GM23338 (cell line): ENCODE measurements around the gene MAP3K15. TPM values are rescaled to one million over a fixed set of nuclear protein-coding genes. Genes with fewer than 3 reads are reported as not detected.

ENCODE experiments used
- ATAC-seq: fragments of 200-7000 bp; cut with Tn5 transposase; 3 replicates; pipeline ENCODE4 v1.9.1; 2020
- DNase-seq: peaks from one replicate; pipeline ENCODE4 v3.0.0-alpha.2; 2015; ENCODE audit warnings: low spot score
- H2AFZ ChIP-seq: fragments of 200-600 bp; sonication (generic); 2 replicates; pipeline ENCODE4 v1.8.0; 2016; ENCODE audit warnings: antibody characterized with exemption, mild to moderate bottlenecking, moderate library complexity
- H3F3A ChIP-seq: fragments of 200-600 bp; sonication (generic); replicated peaks from 2 replicates; pipeline ENCODE4 v1.8.0; 2017; ENCODE audit warnings: antibody characterized with exemption, mixed run types, low read depth
- H3K27ac ChIP-seq: fragments of 200-600 bp; sonication (generic); 2 replicates; pipeline ENCODE4 v1.6.1; 2016; ENCODE audit warnings: low read depth
- H3K27me3 ChIP-seq: fragments of 200-600 bp; sonication (generic); 2 replicates; pipeline ENCODE4 v1.8.0; 2016; ENCODE audit warnings: mild to moderate bottlenecking, mixed run types, moderate library complexity; ENCODE audit not compliant: insufficient read depth
- H3K36me3 ChIP-seq: fragments of 200-600 bp; sonication (generic); 2 replicates; pipeline ENCODE4 v1.8.0; 2016; ENCODE audit warnings: mild to moderate bottlenecking; ENCODE audit not compliant: insufficient read depth
- H3K4me1 ChIP-seq: fragments of 200-600 bp; sonication (generic); 2 replicates; pipeline ENCODE4 v1.8.0; 2016; ENCODE audit warnings: mild to moderate bottlenecking, moderate library complexity; ENCODE audit not compliant: insufficient read depth
- H3K4me2 ChIP-seq: fragments of 200-600 bp; sonication (generic); 2 replicates; pipeline ENCODE4 v1.7.1; 2017; ENCODE audit warnings: mixed run types
- H3K4me3 ChIP-seq: fragments of 200-600 bp; sonication (generic); 2 replicates; pipeline ENCODE4 v1.6.1; 2016; ENCODE audit warnings: mixed run types
- H3K79me2 ChIP-seq: fragments of 200-600 bp; sonication (generic); replicated peaks from 2 replicates; pipeline ENCODE4 v1.8.0; 2017; ENCODE audit warnings: mild to moderate bottlenecking; ENCODE audit not compliant: insufficient read depth
- H3K9me2 ChIP-seq: fragments of 200-600 bp; sonication (generic); 2 replicates; pipeline ENCODE4 v1.8.0; 2017; ENCODE audit not compliant: insufficient read depth
- H4K20me1 ChIP-seq: fragments of 200-600 bp; sonication (generic); replicated peaks from 2 replicates; pipeline ENCODE4 v1.8.0; 2017; ENCODE audit warnings: mild to moderate bottlenecking; ENCODE audit not compliant: insufficient read depth
- H3K27ac Mint-ChIP-seq: 2 replicates; pipeline ENCODE4 v1.8.0; 2020; ENCODE audit warnings: inconsistent platforms, mild to moderate bottlenecking, moderate library complexity, mixed read lengths
- H3K27me3 Mint-ChIP-seq: 3 replicates; pipeline ENCODE4 v1.8.0; 2022; ENCODE audit warnings: low read depth, mild to moderate bottlenecking, moderate library complexity, mixed read lengths, inconsistent platforms; ENCODE audit not compliant: insufficient read depth, poor library complexity
- H3K36me3 Mint-ChIP-seq: 3 replicates; pipeline ENCODE4 v1.8.0; 2021; ENCODE audit warnings: low read depth, mild to moderate bottlenecking, inconsistent platforms, moderate library complexity, mixed read lengths
- H3K4me1 Mint-ChIP-seq: 3 replicates; pipeline ENCODE4 v1.8.0; 2020; ENCODE audit warnings: mild to moderate bottlenecking, inconsistent platforms, mixed read lengths
- H3K4me3 Mint-ChIP-seq: 3 replicates; pipeline ENCODE4 v1.8.0; 2021; ENCODE audit warnings: moderate library complexity, mild to moderate bottlenecking, inconsistent platforms, mixed read lengths
- H3K9me3 Mint-ChIP-seq: 3 replicates; pipeline ENCODE4 v1.8.0; 2020; ENCODE audit warnings: moderate library complexity, mild to moderate bottlenecking, inconsistent platforms, mixed read lengths
- CREB1 ChIP-seq: fragments of 250-450 bp; sonication (Bioruptor Pico); IDR thresholded peaks from 2 replicates; pipeline ENCODE4 v1.5.0; 2020; ENCODE audit warnings: low read depth, mild to moderate bottlenecking, moderate library complexity
- CTCF ChIP-seq, 2 experiments: fragments of 200-600 bp in 1 of 2; sonication (generic) in 1 of 2; conservative IDR thresholded peaks; 2 replicates each; pipeline versions ENCODE4 v1.5.1 to v1.6.1; 2016 to 2017; ENCODE audit warnings: antibody characterized with exemption in 2 of 2, low read depth in 2 of 2, mild to moderate bottlenecking in 2 of 2, moderate library complexity in 1 of 2
- ETS1 ChIP-seq: IDR thresholded peaks from 2 replicates; pipeline ENCODE4 v1.6.1; 2016; ENCODE audit warnings: antibody characterized with exemption
- EZH2 ChIP-seq: fragments of 200-600 bp; sonication (generic); IDR thresholded peaks from one replicate; pipeline ENCODE4 v1.8.0; 2017; ENCODE audit warnings: antibody characterized with exemption, mild to moderate bottlenecking, low read depth; ENCODE audit not compliant: unreplicated experiment
- EZH2phosphoT487 ChIP-seq: fragments of 200-600 bp; sonication (generic); IDR thresholded peaks from one replicate; pipeline ENCODE4 v1.8.1; 2018; ENCODE audit warnings: antibody characterized with exemption; ENCODE audit not compliant: unreplicated experiment
- JUNB ChIP-seq: IDR thresholded peaks from one replicate; pipeline ENCODE4 v1.6.1; 2016; ENCODE audit warnings: antibody characterized with exemption; ENCODE audit not compliant: unreplicated experiment
- NANOG ChIP-seq: IDR thresholded peaks from 2 replicates; pipeline ENCODE4 v1.6.1; 2016; ENCODE audit warnings: antibody characterized with exemption, borderline replicate concordance
- POLR2AphosphoS5 ChIP-seq: IDR thresholded peaks from 2 replicates; pipeline ENCODE4 v1.6.1; 2016; ENCODE audit warnings: antibody characterized with exemption, low read depth
- REST ChIP-seq: IDR thresholded peaks from one replicate; pipeline ENCODE4 v1.6.1; 2018; ENCODE audit warnings: antibody characterized with exemption; ENCODE audit not compliant: unreplicated experiment
- STAT1 ChIP-seq: IDR thresholded peaks from one replicate; pipeline ENCODE4 v1.6.1; 2016; ENCODE audit warnings: antibody characterized with exemption; ENCODE audit not compliant: unreplicated experiment
- ZNF114 ChIP-seq: fragments of 250-450 bp; sonication (Bioruptor Pico); IDR thresholded peaks from 2 replicates; pipeline ENCODE4 v1.5.0; 2020; ENCODE audit warnings: mild to moderate bottlenecking, moderate library complexity
- ZNF331 ChIP-seq: fragments of 250-450 bp; sonication (Bioruptor Pico); IDR thresholded peaks from 2 replicates; pipeline ENCODE4 v1.5.0; 2020; ENCODE audit warnings: low read depth, mild to moderate bottlenecking, moderate library complexity
- ZNF462 ChIP-seq: fragments of 250-450 bp; sonication (Bioruptor Pico); IDR thresholded peaks from 2 replicates; pipeline ENCODE4 v1.5.0; 2020; ENCODE audit warnings: mild to moderate bottlenecking, moderate library complexity
- polyA plus RNA-seq: library from polyadenylated mRNA; unstranded; fragments of >200 nt; fragmentation: Nextera tagmentation; extraction: Ambion mirVana; gene quantifications from 2 replicates; pipeline ENCODE4 v1.2.1, GENCODE V29; 2016
- total RNA-seq: library from RNA; depleted of rRNA; stranded (reverse); fragments of >200 nt; shearing (Covaris generic); gene quantifications from 2 replicates; pipeline ENCODE4 v1.2.3, GENCODE V29; 2014

Gene MAP3K15
- total and polyA plus RNA-seq, 2 experiments from 2014 or later = 0.40 to 3.1 TPM

GRCh38 chrX:19389227-19389845 lies 126.0 kb downstream of the MAP3K15 start:
- no peak for ATAC-seq
- Mint-ChIP-seq H3K4me1 (no peaks in the 10 kb centered on the region; the same call in 2 of the 3 replicates), H3K9me3 (no peaks in the 10 kb centered on the region), H3K36me3 (no peaks in the 10 kb centered on the region; the same call in 2 of the 3 replicates), H3K27ac (no peak overlapping the region), H3K4me3 (no peak overlapping the region), H3K27me3 (no peaks in the 10 kb centered on the region)
- Histone ChIP-seq H3K4me2 (no peak overlapping the region), H3F3A (no peaks in the 10 kb centered on the region), H3K27me3 (no peaks in the 10 kb centered on the region), H3K9me2 (no peaks in the 10 kb centered on the region), H3K36me3 (no peaks in the 10 kb centered on the region), H3K27ac (no peak overlapping the region), H3K79me2 (no peaks in the 10 kb centered on the region), H2AFZ (no peak overlapping the region), H3K4me1 (no peaks in the 10 kb centered on the region), H4K20me1 (no peaks in the 10 kb centered on the region), H3K4me3 (no peak overlapping the region)
- no peak for DNase-seq
- TF ChIP-seq NANOG (no peak), JUNB (no peak), EZH2phosphoT487 (no peak), CREB1 (CRISPR knock-in tag) (no peak), EZH2 (no peak), ZNF114 (no peak), ZNF331 (CRISPR knock-in tag) (no peak), ZNF462 (CRISPR knock-in tag) (no peak), ETS1 (no peak), REST (no peak), CTCF (conservative IDR thresholded peaks at IDR 0.05; ENCODE audit: low read depth in 2 of 2) (no peak), STAT1 (no peak), POLR2AphosphoS5 (no peak)
